Type B pancreatic cell (in vitro differentiated cells): ENCODE measurements around the gene DUS3L. TPM values are rescaled to one million over a fixed set of nuclear protein-coding genes. Genes with fewer than 3 reads are reported as not detected.
"Not testable (repeated sequence)": the region's sequence is repeated elsewhere in the genome, so short reads cannot be mapped to it uniquely, and the experiment has no call there.

Experiments used
- DNase-seq: peaks from one replicate; pipeline ENCODE4 v3.0.0; 2021; ENCODE audit warnings: mixed read lengths; ENCODE audit not compliant: unreplicated experiment; ENCODE audit errors: extremely low spot score
- H3K27ac Mint-ChIP-seq: 2 replicates; pipeline ENCODE4 v1.8.0; 2021; ENCODE audit warnings: mild to moderate bottlenecking, mixed read lengths
- H3K27me3 Mint-ChIP-seq: 2 replicates; pipeline ENCODE4 v1.8.0; 2021; ENCODE audit warnings: mixed read lengths
- H3K36me3 Mint-ChIP-seq: 2 replicates; pipeline ENCODE4 v1.8.0; 2021; ENCODE audit warnings: mixed read lengths
- H3K4me1 Mint-ChIP-seq: one replicate; pipeline ENCODE4 v1.8.0; 2021; ENCODE audit warnings: mixed read lengths; ENCODE audit not compliant: unreplicated experiment
- H3K4me3 Mint-ChIP-seq: 2 replicates; pipeline ENCODE4 v1.8.0; 2021; ENCODE audit warnings: mild to moderate bottlenecking, mixed read lengths
- H3K9me3 Mint-ChIP-seq: 2 replicates; pipeline ENCODE4 v1.8.0; 2021; ENCODE audit warnings: mixed read lengths
- CTCF ChIP-seq: fragments of 200-600 bp; sonication (generic); conservative IDR thresholded peaks from 2 replicates; pipeline ENCODE4 v1.5.0; 2021; ENCODE audit warnings: antibody characterized with exemption, mild to moderate bottlenecking
- total RNA-seq: library from RNA; stranded (reverse); gene quantifications from 2 replicates; pipeline ENCODE4 v1.2.1, GENCODE V29; 2021; ENCODE audit warnings: low replicate concordance

Gene DUS3L
- total RNA-seq, 1 donor from 2014 or later: 38.6 TPM

GRCh38 chr19:5765220-5765619 lies 25.7 kb downstream of the DUS3L start:
- Mint-ChIP-seq H3K4me3 (no peak overlapping the region), H3K4me1 (no peaks in the 10 kb centered on the region), H3K27me3 (peaks cover 3% of the 10 kb centered on the region), H3K9me3 (no peaks in the 10 kb centered on the region), H3K27ac (no peak overlapping the region), H3K36me3 (no peaks in the 10 kb centered on the region)
- DNase-seq: no peak
- no peak for TF ChIP-seq CTCF

GRCh38 chr19:5762608-5763217 lies 28.2 kb downstream of the DUS3L start:
- H3K4me1 Mint-ChIP-seq: no peaks in the 10 kb centered on the region
- peaks cover 3% of the 10 kb centered on the region for H3K27me3 Mint-ChIP-seq
- H3K27ac Mint-ChIP-seq: no peak overlapping the region
- no peaks in the 10 kb centered on the region for H3K9me3 Mint-ChIP-seq
- H3K36me3 Mint-ChIP-seq: no peaks in the 10 kb centered on the region
- TF ChIP-seq CTCF: no peak
- H3K4me3 Mint-ChIP-seq: no peak overlapping the region
- no peak for DNase-seq

- Mint-ChIP-seq H3K9me3 (no peaks in the 10 kb centered on the region), H3K4me3 (no peak overlapping the region), H3K36me3 (no peaks in the 10 kb centered on the region), H3K27ac (no peak overlapping the region), H3K4me1 (no peaks in the 10 kb centered on the region), H3K27me3 (peaks cover 3% of the 10 kb centered on the region)
- DNase-seq: no peak
- TF ChIP-seq CTCF: no peak
Measured at GRCh38 chr19:5753743-5754142, 37.2 kb downstream of the DUS3L start.

GRCh38 chr19:5751709-5752108 lies 39.3 kb downstream of the DUS3L start:
- TF ChIP-seq CTCF: no peak
- H3K27ac Mint-ChIP-seq: no peak overlapping the region
- no peaks in the 10 kb centered on the region for H3K4me1 Mint-ChIP-seq

GRCh38 chr19:5749505-5749904 lies 41.5 kb downstream of the DUS3L start:
- no peaks in the 10 kb centered on the region for H3K36me3 Mint-ChIP-seq
- TF ChIP-seq CTCF: no peak
- DNase-seq: no peak

More at GRCh38 chr19:5751709-5752108, 39.3 kb downstream of the DUS3L start:
- Mint-ChIP-seq H3K36me3 (no peaks in the 10 kb centered on the region), H3K4me3 (no peak overlapping the region), H3K27me3 (peaks cover 3% of the 10 kb centered on the region), H3K9me3 (no peaks in the 10 kb centered on the region)
- DNase-seq: no peak

GRCh38 chr19:5748920-5749319 lies 42.0 kb downstream of the DUS3L start:
- not testable (repeated sequence) for H3K4me1 Mint-ChIP-seq, H3K4me3 Mint-ChIP-seq, H3K27ac Mint-ChIP-seq, H3K36me3 Mint-ChIP-seq, H3K9me3 Mint-ChIP-seq, DNase-seq, H3K27me3 Mint-ChIP-seq

More at GRCh38 chr19:5749505-5749904, 41.5 kb downstream of the DUS3L start:
- Mint-ChIP-seq H3K4me3 (no peak overlapping the region), H3K27ac (no peak overlapping the region), H3K27me3 (peaks cover 3% of the 10 kb centered on the region), H3K4me1 (no peaks in the 10 kb centered on the region), H3K9me3 (no peaks in the 10 kb centered on the region)

GRCh38 chr19:5744999-5745398 lies 46.0 kb downstream of the DUS3L start:
- not testable (repeated sequence) for H3K4me3 Mint-ChIP-seq, DNase-seq, H3K4me1 Mint-ChIP-seq, H3K9me3 Mint-ChIP-seq, H3K36me3 Mint-ChIP-seq, H3K27me3 Mint-ChIP-seq, H3K27ac Mint-ChIP-seq
